Measurements from ENCODE around the gene KSR2.
"Not testable (repeated sequence)": the region's sequence is repeated elsewhere in the genome, so short reads cannot be mapped to it uniquely, and the experiment has no call there.

KSR2 gene

GRCh38 chr12:117881517-117881916, 87.3 kb downstream of the KSR2 start:
- TF ChIP-seq CTCF (IDR thresholded peaks at IDR 0.05; ENCODE audit: low read depth, low read length) = no peak
- no peak overlapping the region for H3K4me3 ChIP-seq (ENCODE audit: low read depth, low read length)

GRCh38 chr12:117878605-117879004, 90.2 kb downstream of the KSR2 start:
- no peak overlapping the region for H3K4me3 ChIP-seq (ENCODE audit: low read depth, low read length)
- TF ChIP-seq CTCF (IDR thresholded peaks at IDR 0.05; ENCODE audit: low read depth, low read length) = no peak

DNA sequence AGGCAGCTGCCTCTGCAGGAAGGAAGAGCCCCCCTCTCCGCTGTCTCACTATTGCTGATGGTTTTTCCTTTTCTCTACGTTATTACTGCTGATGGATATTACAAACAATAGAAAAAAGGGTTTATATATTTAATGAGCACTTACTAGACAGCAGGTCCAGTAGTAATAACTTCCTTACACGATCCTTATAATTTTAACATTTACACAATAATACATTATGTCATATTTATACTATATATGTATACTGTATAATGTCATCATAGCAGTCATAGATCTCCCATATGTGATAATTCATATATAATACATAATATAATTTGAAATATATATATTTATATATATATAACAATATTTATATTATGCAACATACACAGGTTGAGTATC, 92.4 kb downstream of the KSR2 start:
- no peak for TF ChIP-seq CTCF (IDR thresholded peaks at IDR 0.05; ENCODE audit: low read depth, low read length)
- no peak overlapping the region for H3K4me3 ChIP-seq (ENCODE audit: low read depth, low read length)

GRCh38 chr12:117875744-117876435, 92.9 kb downstream of the KSR2 start:
- TF ChIP-seq CTCF (IDR thresholded peaks at IDR 0.05; ENCODE audit: low read depth, low read length) = no peak
- H3K4me3 ChIP-seq (ENCODE audit: low read depth, low read length) = no peak overlapping the region

DNA sequence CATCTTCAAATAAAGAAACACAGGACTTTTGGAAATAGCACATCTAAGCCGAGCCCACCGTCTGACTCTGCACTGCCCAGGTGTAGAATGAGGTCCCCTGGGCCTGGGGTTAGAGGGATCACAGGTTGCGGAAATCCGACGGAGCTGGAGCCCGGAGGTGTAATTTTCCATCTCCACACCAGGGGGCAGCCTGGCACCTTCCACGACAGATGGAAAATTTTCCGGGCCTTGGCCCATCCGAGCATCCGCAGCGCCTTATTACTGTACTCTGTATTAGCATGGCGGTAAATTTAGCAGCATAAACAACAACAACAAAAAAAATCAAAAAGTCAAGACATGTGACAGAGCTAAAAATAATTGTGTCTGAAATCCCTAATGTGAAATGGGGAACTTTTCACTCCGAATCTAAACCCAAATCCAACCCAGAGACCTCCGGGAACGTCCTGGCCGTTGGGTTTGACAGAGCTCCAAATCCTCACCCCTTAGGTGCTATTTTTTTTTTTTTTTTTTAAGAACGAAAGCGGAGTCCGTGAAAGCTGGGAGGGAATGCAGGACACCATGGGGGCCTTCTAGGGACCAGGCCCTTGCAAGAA, 93.9 kb downstream of the KSR2 start:
- TF ChIP-seq CTCF (IDR thresholded peaks at IDR 0.05; ENCODE audit: low read depth, low read length) = peak; percentile 87
- H3K4me3 ChIP-seq (ENCODE audit: low read depth, low read length) = no peak overlapping the region

DNA sequence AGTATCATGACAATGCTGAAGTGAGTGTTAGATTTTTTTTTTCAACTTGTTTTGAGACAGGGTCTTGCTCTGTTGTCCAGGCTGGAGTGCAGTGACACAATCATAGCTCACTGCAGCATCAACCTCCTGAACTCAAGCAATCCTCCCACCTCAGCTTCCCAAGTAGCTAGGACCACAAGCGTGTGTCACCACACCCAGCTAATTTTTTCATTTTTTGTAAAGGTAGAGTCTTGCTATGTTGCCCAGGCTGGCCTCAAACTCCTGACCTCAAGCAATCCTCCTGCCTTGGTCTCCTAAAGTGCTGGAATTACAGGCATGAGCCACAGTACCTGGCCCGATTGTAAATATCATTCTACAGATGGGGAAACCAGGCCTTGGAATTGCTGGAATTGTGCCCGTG, 94.6 kb downstream of the KSR2 start:
- not testable (repeated sequence) for H3K4me3 ChIP-seq (ENCODE audit: low read depth, low read length)

DNA sequence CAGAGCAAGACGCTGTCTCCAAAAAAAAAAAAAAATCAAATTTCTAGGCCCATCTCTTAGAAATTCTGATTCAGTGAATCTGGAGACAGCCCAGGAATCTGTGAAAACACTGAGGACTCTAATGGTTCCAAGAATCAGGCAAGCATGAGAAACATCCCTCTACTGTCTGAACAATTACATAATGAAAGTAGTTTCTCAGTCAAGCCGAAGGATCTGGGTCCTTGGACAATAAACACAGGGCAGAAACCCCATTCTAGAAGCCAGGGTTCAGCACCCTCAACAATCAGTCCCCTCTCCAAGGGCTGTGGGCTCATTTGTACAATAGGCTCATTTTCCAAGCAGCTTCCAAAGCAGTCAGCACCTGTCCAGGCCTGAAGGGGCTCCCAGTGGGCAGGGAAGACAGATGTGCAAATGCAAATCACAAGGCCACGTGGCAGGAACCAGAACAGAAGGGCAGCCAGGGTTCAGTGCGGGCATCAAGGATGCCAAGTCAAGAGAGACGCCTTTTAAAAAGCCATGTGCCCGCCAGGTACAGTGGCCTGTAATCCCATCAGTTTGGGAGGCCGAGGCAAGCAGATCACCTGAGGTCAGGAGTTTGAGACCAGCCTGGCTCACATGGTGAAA, 96.1 kb downstream of the KSR2 start:
- no peak overlapping the region for H3K4me3 ChIP-seq (ENCODE audit: low read depth, low read length)
- no peak for TF ChIP-seq CTCF (IDR thresholded peaks at IDR 0.05; ENCODE audit: low read depth, low read length)
